Measurements from ENCODE around the gene TLL1. TPM values are rescaled to one million over a fixed set of nuclear protein-coding genes. Genes with fewer than 3 reads are reported as not detected.

The TLL1 gene
- polyA plus RNA-seq, 1 experiment = not detected

DNA sequence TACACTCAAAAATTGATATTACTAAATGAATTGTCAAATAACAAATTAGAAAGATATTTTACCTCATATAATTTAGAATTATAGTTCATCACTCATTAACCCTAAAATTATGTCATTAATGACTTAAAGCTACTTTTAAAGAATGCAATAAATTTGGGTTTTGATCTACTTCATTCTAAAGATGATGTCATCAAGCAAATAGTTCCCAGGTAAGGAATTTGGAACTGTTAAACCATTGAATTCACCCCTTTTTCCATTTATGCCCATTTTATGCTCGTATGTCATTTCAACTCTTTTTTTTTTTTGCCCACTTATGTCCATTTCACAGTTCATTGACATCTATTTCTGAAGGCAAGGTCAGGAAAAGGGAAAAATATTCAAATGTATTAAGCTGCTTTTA is 135.5 kb downstream of the TLL1 start:
- no peak for DNase-seq (ENCODE audit: low read depth, low spot score)
- Histone ChIP-seq H3K27ac (ENCODE audit: low read depth, low read length) (no peak overlapping the region), H3K4me3 (ENCODE audit: low read depth, low read length) (no peak overlapping the region), H3K27me3 (ENCODE audit: control insufficient read depth, insufficient read depth, low read length) (no peaks in the 10 kb centered on the region), H3K9me3 (ENCODE audit: control insufficient read depth, insufficient read depth, low read length) (no peaks in the 10 kb centered on the region)
- TF ChIP-seq, protein P1, sequence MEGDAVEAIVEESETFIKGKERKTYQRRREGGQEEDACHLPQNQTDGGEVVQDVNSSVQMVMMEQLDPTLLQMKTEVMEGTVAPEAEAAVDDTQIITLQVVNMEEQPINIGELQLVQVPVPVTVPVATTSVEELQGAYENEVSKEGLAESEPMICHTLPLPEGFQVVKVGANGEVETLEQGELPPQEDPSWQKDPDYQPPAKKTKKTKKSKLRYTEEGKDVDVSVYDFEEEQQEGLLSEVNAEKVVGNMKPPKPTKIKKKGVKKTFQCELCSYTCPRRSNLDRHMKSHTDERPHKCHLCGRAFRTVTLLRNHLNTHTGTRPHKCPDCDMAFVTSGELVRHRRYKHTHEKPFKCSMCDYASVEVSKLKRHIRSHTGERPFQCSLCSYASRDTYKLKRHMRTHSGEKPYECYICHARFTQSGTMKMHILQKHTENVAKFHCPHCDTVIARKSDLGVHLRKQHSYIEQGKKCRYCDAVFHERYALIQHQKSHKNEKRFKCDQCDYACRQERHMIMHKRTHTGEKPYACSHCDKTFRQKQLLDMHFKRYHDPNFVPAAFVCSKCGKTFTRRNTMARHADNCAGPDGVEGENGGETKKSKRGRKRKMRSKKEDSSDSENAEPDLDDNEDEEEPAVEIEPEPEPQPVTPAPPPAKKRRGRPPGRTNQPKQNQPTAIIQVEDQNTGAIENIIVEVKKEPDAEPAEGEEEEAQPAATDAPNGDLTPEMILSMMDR (IDR thresholded peaks at IDR 0.05; ENCODE audit: low read depth, low read length) = no peak
- CTCF ChIA-PET = no interaction called here
- POLR2A ChIA-PET = no interaction called here

- Histone ChIP-seq H3K27me3 (ENCODE audit: control insufficient read depth, insufficient read depth, low read length) (no peaks in the 10 kb centered on the region), H3K9me3 (ENCODE audit: control insufficient read depth, insufficient read depth, low read length) (no peaks in the 10 kb centered on the region), H3K27ac (ENCODE audit: low read depth, low read length) (no peak overlapping the region), H3K4me3 (ENCODE audit: low read depth, low read length) (no peak overlapping the region)
- ChIA-PET CTCF (no interaction called here), POLR2A (no interaction called here)
- TF ChIP-seq, protein P1 (IDR thresholded peaks at IDR 0.05; ENCODE audit: low read depth, low read length) = no peak
- DNase-seq (ENCODE audit: low read depth, low spot score) = no peak
Measured at GRCh38 chr4:166012129-166013030, 139.3 kb downstream of the TLL1 start.

- DNase-seq (ENCODE audit: low read depth, low spot score) = no peak
- ChIA-PET CTCF (no interaction called here), POLR2A (no interaction called here)
- H3K27me3 ChIP-seq (ENCODE audit: control insufficient read depth, insufficient read depth, low read length) = no peaks in the 10 kb centered on the region
- H3K9me3 ChIP-seq (ENCODE audit: control insufficient read depth, insufficient read depth, low read length) = no peaks in the 10 kb centered on the region
- H3K27ac ChIP-seq (ENCODE audit: low read depth, low read length) = no peak overlapping the region
- H3K4me3 ChIP-seq (ENCODE audit: low read depth, low read length) = no peak overlapping the region
- TF ChIP-seq, protein P1 (IDR thresholded peaks at IDR 0.05; ENCODE audit: low read depth, low read length) = no peak
Measured at GRCh38 chr4:166014411-166014810, 141.4 kb downstream of the TLL1 start.

GRCh38 chr4:166017804-166018203 is 144.8 kb downstream of the TLL1 start:
- Histone ChIP-seq H3K27ac (ENCODE audit: low read depth, low read length) (no peak overlapping the region), H3K4me3 (ENCODE audit: low read depth, low read length) (no peak overlapping the region), H3K27me3 (ENCODE audit: control insufficient read depth, insufficient read depth, low read length) (no peaks in the 10 kb centered on the region), H3K9me3 (ENCODE audit: control insufficient read depth, insufficient read depth, low read length) (no peaks in the 10 kb centered on the region)
- POLR2A ChIA-PET = no interaction called here
- no peak for DNase-seq (ENCODE audit: low read depth, low spot score)
- TF ChIP-seq, protein P1 (IDR thresholded peaks at IDR 0.05; ENCODE audit: low read depth, low read length) = no peak
- CTCF ChIA-PET = no interaction called here

DNA sequence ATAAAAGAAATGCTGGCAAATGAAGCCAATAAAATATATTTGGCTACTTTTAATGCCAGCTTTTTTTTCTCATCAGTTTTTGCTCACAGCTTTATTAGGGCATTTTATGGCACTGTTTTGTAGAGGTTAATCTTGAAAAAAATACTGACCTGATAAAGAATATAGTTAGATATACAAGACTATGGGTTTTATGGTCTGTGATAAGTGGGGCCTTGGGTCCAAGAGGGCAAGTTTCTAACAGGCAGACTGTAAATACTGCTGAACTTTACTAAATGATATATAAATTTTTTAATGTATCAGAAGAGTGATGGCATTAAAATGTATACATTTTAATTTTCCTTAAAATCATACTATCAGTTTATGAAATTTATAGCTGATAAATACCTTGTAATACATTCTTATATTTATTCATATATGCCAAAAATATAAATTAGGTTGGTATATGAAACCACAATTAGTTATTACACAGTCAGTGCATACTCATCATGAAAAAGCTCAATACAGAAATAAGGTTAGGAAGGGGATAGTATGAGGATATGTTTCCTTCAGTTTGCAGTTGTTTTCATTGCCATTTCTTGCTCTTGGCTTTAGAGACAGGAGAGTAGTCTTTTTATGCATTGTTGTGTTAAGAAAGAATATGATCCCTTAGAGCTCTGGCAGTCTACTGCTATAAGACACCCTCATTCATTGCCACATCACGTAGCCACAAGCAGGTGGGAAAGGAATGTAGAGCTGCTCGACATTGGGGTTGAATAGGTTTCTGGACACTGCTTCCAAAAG is 146.6 kb downstream of the TLL1 start:
- POLR2A ChIA-PET = no interaction called here
- no peaks in the 10 kb centered on the region for H3K9me3 ChIP-seq (ENCODE audit: control insufficient read depth, insufficient read depth, low read length)
- TF ChIP-seq, protein P1 (IDR thresholded peaks at IDR 0.05; ENCODE audit: low read depth, low read length) = no peak
- CTCF ChIA-PET = interaction anchor here (0.8 kb wide), 1 partner anchor 526 kb away, joined by 3 read pairs; no protein-coding TSS in a partner anchor
- H3K27ac ChIP-seq (ENCODE audit: low read depth, low read length) = no peak overlapping the region
- no peak overlapping the region for H3K4me3 ChIP-seq (ENCODE audit: low read depth, low read length)
- no peaks in the 10 kb centered on the region for H3K27me3 ChIP-seq (ENCODE audit: control insufficient read depth, insufficient read depth, low read length)
- no peak for DNase-seq (ENCODE audit: low read depth, low spot score)

Measured in AG04450 (cell line).